Measurements from ENCODE around the gene ZNF438. TPM values are rescaled to one million over a fixed set of nuclear protein-coding genes. Genes with fewer than 3 reads are reported as not detected.

The ZNF438 gene
- total and polyA plus RNA-seq, 11 donors, result 9.0 to 14.7 (median 13.2) TPM

GRCh38 chr10:30861976-30862375 lies 169.7 kb downstream of the ZNF438 start:
- H3K4me1 ChIP-seq, result peaks cover 0 to 67% (median 24%) of the 10 kb centered on the region in 12 donors
- no peaks in the 10 kb centered on the region for H3K27me3 ChIP-seq
- no peaks in the 10 kb centered on the region for H3K36me3 ChIP-seq
- intact Hi-C loops (cut with DNase I), result loop anchor here in 1 of 10 donors (2.0 kb wide), 1 partner anchor 169 kb away; the partner anchor contains the start of gene ZNF438
- 94 to 98% (median 96%) methylated on average over 3 of the region's 3 CpGs for WGBS, 4 donors
- TF ChIP-seq CTCF (IDR thresholded peaks at IDR 0.05) (no peak), POLR2A (IDR thresholded peaks at IDR 0.05) (no peak)
- no peaks in the 10 kb centered on the region for H3K9me3 ChIP-seq
- no peak overlapping the region for H3K4me3 ChIP-seq
- peak overlapping the region in 2 of 12 donors; percentile 6 to 20 for H3K27ac ChIP-seq
- DNase-seq (no peak), ATAC-seq (no peak)

GRCh38 chr10:30861221-30861620 lies 170.4 kb downstream of the ZNF438 start:
- 69 to 76% (median 73%) methylated on average over 1 of the region's 1 CpG for WGBS, 4 donors

GRCh38 chr10:30858499-30858898 lies 173.2 kb downstream of the ZNF438 start:
- Histone ChIP-seq H3K9me3 (no peaks in the 10 kb centered on the region), H3K27ac (peak overlapping the region; percentile 18 to 78 (median 64)), H3K4me3 (no peak overlapping the region), H3K36me3 (no peaks in the 10 kb centered on the region), H3K4me1 (peaks cover 0 to 70% (median 29%) of the 10 kb centered on the region in 12 donors), H3K27me3 (no peaks in the 10 kb centered on the region)
- WGBS, 4 donors, result 26 to 62% (median 51%) methylated on average over 2 of the region's 2 CpGs
- DNase-seq, result no peak
- no peak for TF ChIP-seq POLR2A (IDR thresholded peaks at IDR 0.05)
- TF ChIP-seq CTCF (IDR thresholded peaks at IDR 0.05), result no peak
- peak; percentile 17 to 66 (median 38) for ATAC-seq
- intact Hi-C loops (cut with DNase I), result loop anchor here in 4 of 10 donors (5.0 to 10.0 kb wide), 5 partner anchors 71 to 174 kb away; partner anchors contain the start of gene ZNF438 (in 1 of the 4)

More at GRCh38 chr10:30861221-30861620, 170.4 kb downstream of the ZNF438 start:
- intact Hi-C loops (cut with DNase I), result loop anchor here in 1 of 10 donors (2.0 kb wide), 1 partner anchor 170 kb away; the partner anchor contains the start of gene ZNF438
- Histone ChIP-seq H3K9me3 (no peaks in the 10 kb centered on the region), H3K4me3 (no peak overlapping the region), H3K4me1 (peaks cover 0 to 75% (median 29%) of the 10 kb centered on the region in 12 donors), H3K27me3 (no peaks in the 10 kb centered on the region), H3K27ac (no peak overlapping the region), H3K36me3 (no peaks in the 10 kb centered on the region)
- ATAC-seq (no peak), DNase-seq (no peak)
- TF ChIP-seq CTCF (IDR thresholded peaks at IDR 0.05), result no peak
- no peak for TF ChIP-seq POLR2A (IDR thresholded peaks at IDR 0.05)

GRCh38 chr10:30857803-30858202 lies 173.9 kb downstream of the ZNF438 start:
- no peaks in the 10 kb centered on the region for H3K36me3 ChIP-seq
- H3K27me3 ChIP-seq, result no peaks in the 10 kb centered on the region
- H3K27ac ChIP-seq, result peak overlapping the region; percentile 23 to 78 (median 65)
- WGBS, 4 donors, result 26 to 46% (median 30%) methylated on average over 3 of the region's 3 CpGs
- intact Hi-C loops (cut with DNase I), result loop anchor here in 4 of 10 donors (5.0 to 10.0 kb wide), 5 partner anchors 71 to 174 kb away; partner anchors contain the start of gene ZNF438 (in 1 of the 4)
- H3K4me3 ChIP-seq, result no peak overlapping the region
- peaks cover 0 to 63% (median 29%) of the 10 kb centered on the region in 12 donors for H3K4me1 ChIP-seq
- H3K9me3 ChIP-seq, result no peaks in the 10 kb centered on the region
- DNase-seq (peak; percentile 71 to 87 (median 76)), ATAC-seq (peak; percentile 81 to 96 (median 90))
- no peak for TF ChIP-seq POLR2A (IDR thresholded peaks at IDR 0.05)
- TF ChIP-seq CTCF (IDR thresholded peaks at IDR 0.05), result no peak
